ENCODE results near the gene MIER2.

The MIER2 gene

GRCh38 chr19:291561-292280, 52.9 kb downstream of the MIER2 start:
- DNase-seq (ENCODE audit: extremely low spot score), result peak; percentile 30
- POLR2A ChIA-PET, result no interaction called here
- CTCF ChIA-PET, result no interaction called here
- TF ChIP-seq ELF4 (IDR thresholded peaks at IDR 0.05) (no peak), TARDBP (IDR thresholded peaks at IDR 0.05) (no peak), FOXA1 (IDR thresholded peaks at IDR 0.05) (no peak), ZNF384 (IDR thresholded peaks at IDR 0.05) (no peak), FOXM1 (IDR thresholded peaks at IDR 0.05; ENCODE audit: borderline replicate concordance) (no peak), PKNOX1 (IDR thresholded peaks at IDR 0.05) (no peak), HDGF (IDR thresholded peaks at IDR 0.05; ENCODE audit: borderline replicate concordance) (no peak), L3MBTL2 (conservative IDR thresholded peaks at IDR 0.05) (no peak), SP1 (IDR thresholded peaks at IDR 0.05) (no peak), CTBP1 (IDR thresholded peaks at IDR 0.05; ENCODE audit: borderline replicate concordance) (no peak), FOXK2 (IDR thresholded peaks at IDR 0.05) (no peak)

GRCh38 chr19:291006-291521, 53.5 kb downstream of the MIER2 start, which contains the start of gene PLPP2:
Gene PLPP2, minus strand, starts transcription at chr19:291403. Its CDS starts 67 bp downstream, at chr19:291336.
- no peak for DNase-seq (ENCODE audit: extremely low spot score)
- POLR2A ChIA-PET, result no interaction called here
- CTCF ChIA-PET, result no interaction called here
- TF ChIP-seq TARDBP (IDR thresholded peaks at IDR 0.05), result no peak
- TF ChIP-seq L3MBTL2 (conservative IDR thresholded peaks at IDR 0.05), result no peak
- no peak for TF ChIP-seq LEF1 (IDR thresholded peaks at IDR 0.05; ENCODE audit: borderline replicate concordance)
- TF ChIP-seq ARNT (IDR thresholded peaks at IDR 0.05), result no peak
- no peak for TF ChIP-seq CTBP1 (IDR thresholded peaks at IDR 0.05; ENCODE audit: borderline replicate concordance)
- no peak for TF ChIP-seq ELF4 (IDR thresholded peaks at IDR 0.05)
- TF ChIP-seq ZNF384 (IDR thresholded peaks at IDR 0.05), result no peak

GRCh38 chr19:290372-291005, 54.1 kb downstream of the MIER2 start:
- TF ChIP-seq ZNF384 (IDR thresholded peaks at IDR 0.05), result no peak
- no peak for TF ChIP-seq CTBP1 (IDR thresholded peaks at IDR 0.05; ENCODE audit: borderline replicate concordance)
- TF ChIP-seq BHLHE40 (IDR thresholded peaks at IDR 0.05; ENCODE audit: borderline replicate concordance), result no peak
- TF ChIP-seq NFRKB (IDR thresholded peaks at IDR 0.05), result no peak
- TF ChIP-seq SP1 (IDR thresholded peaks at IDR 0.05), result no peak
- no peak for TF ChIP-seq TARDBP (IDR thresholded peaks at IDR 0.05)
- no peak for TF ChIP-seq FOXM1 (IDR thresholded peaks at IDR 0.05; ENCODE audit: borderline replicate concordance)
- no peak for TF ChIP-seq PKNOX1 (IDR thresholded peaks at IDR 0.05)
- TF ChIP-seq FOXA1 (IDR thresholded peaks at IDR 0.05), result no peak
- TF ChIP-seq ELF4 (IDR thresholded peaks at IDR 0.05), result no peak
- no peak for DNase-seq (ENCODE audit: extremely low spot score)
- POLR2A ChIA-PET, result no interaction called here
- CTCF ChIA-PET, result no interaction called here

- no peak for DNase-seq (ENCODE audit: extremely low spot score)
- ChIA-PET POLR2A (no interaction called here), CTCF (no interaction called here)
- no peak for TF ChIP-seq L3MBTL2 (conservative IDR thresholded peaks at IDR 0.05)
- no peak for TF ChIP-seq BHLHE40 (IDR thresholded peaks at IDR 0.05; ENCODE audit: borderline replicate concordance)
- TF ChIP-seq HDGF (IDR thresholded peaks at IDR 0.05; ENCODE audit: borderline replicate concordance), result no peak
- TF ChIP-seq FOXK2 (IDR thresholded peaks at IDR 0.05), result no peak
- TF ChIP-seq PKNOX1 (IDR thresholded peaks at IDR 0.05), result no peak
- TF ChIP-seq LEF1 (IDR thresholded peaks at IDR 0.05; ENCODE audit: borderline replicate concordance), result no peak
- TF ChIP-seq FOXA1 (IDR thresholded peaks at IDR 0.05), result no peak
- no peak for TF ChIP-seq NFRKB (IDR thresholded peaks at IDR 0.05)
- no peak for TF ChIP-seq SUZ12 (IDR thresholded peaks at IDR 0.05)
- TF ChIP-seq CTBP1 (IDR thresholded peaks at IDR 0.05; ENCODE audit: borderline replicate concordance), result no peak
- TF ChIP-seq SP1 (IDR thresholded peaks at IDR 0.05), result no peak
- no peak for TF ChIP-seq TARDBP (IDR thresholded peaks at IDR 0.05)
- no peak for TF ChIP-seq FOXM1 (IDR thresholded peaks at IDR 0.05; ENCODE audit: borderline replicate concordance)
- TF ChIP-seq ELF4 (IDR thresholded peaks at IDR 0.05), result no peak
These were observed 54.8 kb downstream of the MIER2 start for GRCh38 chr19:289651-290371.

- CTCF ChIA-PET, result no interaction called here
- TF ChIP-seq ZNF384 (IDR thresholded peaks at IDR 0.05) (no peak), ELF4 (IDR thresholded peaks at IDR 0.05) (no peak), CTBP1 (IDR thresholded peaks at IDR 0.05; ENCODE audit: borderline replicate concordance) (no peak), L3MBTL2 (conservative IDR thresholded peaks at IDR 0.05) (no peak), FOXM1 (IDR thresholded peaks at IDR 0.05; ENCODE audit: borderline replicate concordance) (no peak), SP1 (IDR thresholded peaks at IDR 0.05) (no peak), ARNT (IDR thresholded peaks at IDR 0.05) (no peak), NFRKB (IDR thresholded peaks at IDR 0.05) (no peak)
- POLR2A ChIA-PET, result no interaction called here
- DNase-seq (ENCODE audit: extremely low spot score), result no peak
These were observed 55.7 kb downstream of the MIER2 start for GRCh38 chr19:288911-289310.
